ENCODE results near the gene DCLK2.

The DCLK2 gene

DNA sequence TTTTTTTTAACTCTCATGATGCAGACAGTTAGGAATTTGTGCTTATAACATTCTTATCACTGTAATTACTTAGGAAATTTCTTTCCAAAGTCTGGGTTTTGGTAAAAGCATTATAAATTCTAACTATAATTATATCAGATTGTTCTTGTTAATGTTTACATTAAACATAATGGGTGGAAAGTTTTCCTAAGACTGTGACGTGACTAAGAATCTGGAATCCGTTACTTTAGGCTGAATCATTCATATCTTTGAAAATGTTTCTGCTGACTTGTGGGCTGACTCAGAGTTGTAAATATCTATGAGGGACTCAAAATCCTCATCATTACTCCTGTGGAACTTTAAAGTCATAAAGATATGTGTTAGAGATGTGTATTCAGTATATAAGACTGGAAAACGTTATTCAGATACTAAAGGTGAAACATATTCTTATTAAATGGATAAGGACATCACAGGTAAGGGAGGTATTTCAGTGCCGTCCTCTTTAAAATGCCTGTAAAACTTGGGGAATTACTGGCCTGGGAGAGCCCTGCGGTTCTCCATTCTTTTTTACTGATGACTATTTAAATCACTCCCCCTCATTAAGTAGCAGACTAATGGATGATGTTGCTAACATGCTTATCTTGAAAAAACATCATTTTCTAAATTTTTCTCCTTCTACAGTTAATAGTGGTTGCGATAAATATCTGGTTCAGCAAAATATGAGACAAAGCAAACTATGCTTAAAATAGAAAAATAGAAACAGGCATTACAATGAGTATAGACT, 159.0 kb downstream of the DCLK2 start:
- H3K9me3 ChIP-seq (ENCODE audit: insufficient read depth, low read length) = no peaks in the 10 kb centered on the region
- no peaks in the 10 kb centered on the region for H4K20me1 ChIP-seq (ENCODE audit: insufficient read depth, low read length)
- no peaks in the 10 kb centered on the region for H3K4me1 ChIP-seq (ENCODE audit: low read length)
- H2AFZ ChIP-seq (ENCODE audit: low read depth, low read length) = no peak overlapping the region
- TF ChIP-seq EZH2phosphoT487 (IDR thresholded peaks at IDR 0.05; ENCODE audit: low read depth) (no peak), CTCF (IDR thresholded peaks at IDR 0.05; ENCODE audit: low read depth, low read length) (no peak)
- no peak overlapping the region for H3K4me2 ChIP-seq (ENCODE audit: low read length)
- no peak overlapping the region for H3K9ac ChIP-seq (ENCODE audit: low read length)
- H3K36me3 ChIP-seq (replicated peaks; ENCODE audit: low read depth, low read length) = no peaks in the 10 kb centered on the region
- H3K79me2 ChIP-seq (ENCODE audit: low read length) = no peaks in the 10 kb centered on the region
- H3K27ac ChIP-seq (ENCODE audit: low read length) = no peak overlapping the region
- no peaks in the 10 kb centered on the region for H3K27me3 ChIP-seq (ENCODE audit: low read depth, low read length)
- no peak overlapping the region for H3K4me3 ChIP-seq (ENCODE audit: low read length)

- Histone ChIP-seq H3K4me1 (ENCODE audit: low read length) (no peaks in the 10 kb centered on the region), H3K27ac (ENCODE audit: low read length) (no peak overlapping the region), H3K27me3 (ENCODE audit: low read depth, low read length) (no peaks in the 10 kb centered on the region), H3K36me3 (replicated peaks; ENCODE audit: low read depth, low read length) (no peaks in the 10 kb centered on the region), H3K9ac (ENCODE audit: low read length) (no peak overlapping the region), H3K4me2 (ENCODE audit: low read length) (no peak overlapping the region), H3K9me3 (ENCODE audit: insufficient read depth, low read length) (no peaks in the 10 kb centered on the region), H3K79me2 (ENCODE audit: low read length) (no peaks in the 10 kb centered on the region), H2AFZ (ENCODE audit: low read depth, low read length) (no peak overlapping the region), H3K4me3 (ENCODE audit: low read length) (no peak overlapping the region), H4K20me1 (ENCODE audit: insufficient read depth, low read length) (no peaks in the 10 kb centered on the region)
- no peak for TF ChIP-seq CTCF (IDR thresholded peaks at IDR 0.05; ENCODE audit: low read depth, low read length)
- TF ChIP-seq EZH2phosphoT487 (IDR thresholded peaks at IDR 0.05; ENCODE audit: low read depth) = no peak
These were observed 160.3 kb downstream of the DCLK2 start for GRCh38 chr4:150238591-150238990.

GRCh38 chr4:150240011-150240410, 161.8 kb downstream of the DCLK2 start:
- Histone ChIP-seq H3K36me3 (replicated peaks; ENCODE audit: low read depth, low read length) (no peaks in the 10 kb centered on the region), H3K27me3 (ENCODE audit: low read depth, low read length) (no peaks in the 10 kb centered on the region)

More at GRCh38 chr4:150240011-150240410, 161.8 kb downstream of the DCLK2 start:
- TF ChIP-seq CTCF (IDR thresholded peaks at IDR 0.05; ENCODE audit: low read depth, low read length) = no peak
- no peak for TF ChIP-seq EZH2phosphoT487 (IDR thresholded peaks at IDR 0.05; ENCODE audit: low read depth)
- Histone ChIP-seq H3K9me3 (ENCODE audit: insufficient read depth, low read length) (no peaks in the 10 kb centered on the region), H3K9ac (ENCODE audit: low read length) (no peak overlapping the region), H3K27ac (ENCODE audit: low read length) (no peak overlapping the region), H4K20me1 (ENCODE audit: insufficient read depth, low read length) (no peaks in the 10 kb centered on the region), H3K79me2 (ENCODE audit: low read length) (no peaks in the 10 kb centered on the region), H3K4me3 (ENCODE audit: low read length) (no peak overlapping the region), H2AFZ (ENCODE audit: low read depth, low read length) (no peak overlapping the region), H3K4me2 (ENCODE audit: low read length) (no peak overlapping the region), H3K4me1 (ENCODE audit: low read length) (no peaks in the 10 kb centered on the region)

Measured in OCI-LY3 (cell line).